GM19397 (cell line): ENCODE measurements around the gene ERF.

Experiments
- ATAC-seq: cut with Tn5 transposase; IDR thresholded peaks from one replicate; pipeline ENCODE4 v1.9.1; 2021; ENCODE audit warnings: mild to moderate bottlenecking, moderate library complexity; ENCODE audit not compliant: unreplicated experiment

The ERF gene

DNA sequence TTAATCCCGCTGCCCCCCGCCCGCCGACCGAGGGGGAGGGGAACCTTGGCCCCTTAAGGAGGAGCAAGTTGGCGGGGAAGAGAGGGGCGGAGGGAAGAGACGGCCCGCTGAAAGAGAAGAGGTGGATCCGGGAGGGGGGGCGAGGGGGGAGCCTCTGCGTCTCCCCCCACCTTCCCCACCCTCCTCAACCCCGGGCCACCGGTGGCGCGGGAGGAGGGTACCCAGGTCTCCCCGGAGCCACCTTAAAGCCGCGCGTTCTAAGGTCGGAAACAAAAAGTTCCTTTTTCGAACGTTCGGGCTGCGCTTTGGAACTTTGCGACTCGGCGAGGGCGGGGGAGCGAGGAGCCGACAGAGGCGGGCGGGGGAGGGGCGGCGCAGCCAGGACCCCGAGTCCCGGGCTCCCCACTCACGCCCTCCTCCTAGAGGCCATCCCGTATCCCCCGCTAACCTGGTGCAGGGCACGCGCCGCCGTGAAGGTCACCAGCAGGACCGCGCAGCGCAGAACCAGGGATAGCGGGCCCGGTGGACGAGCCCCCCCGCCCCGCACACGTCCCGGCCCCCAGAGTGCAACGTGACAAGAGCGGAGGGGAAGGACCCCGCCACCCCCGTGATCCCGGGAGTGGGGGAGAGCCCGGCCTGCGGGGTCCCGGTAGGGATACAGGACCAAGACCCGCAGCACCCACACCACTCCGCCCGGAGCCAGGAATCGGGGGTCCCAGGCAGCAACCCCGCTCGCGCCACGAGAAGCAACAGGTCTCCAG is 659 bp downstream of the ERF start:
- peak; percentile 36 for ATAC-seq

DNA sequence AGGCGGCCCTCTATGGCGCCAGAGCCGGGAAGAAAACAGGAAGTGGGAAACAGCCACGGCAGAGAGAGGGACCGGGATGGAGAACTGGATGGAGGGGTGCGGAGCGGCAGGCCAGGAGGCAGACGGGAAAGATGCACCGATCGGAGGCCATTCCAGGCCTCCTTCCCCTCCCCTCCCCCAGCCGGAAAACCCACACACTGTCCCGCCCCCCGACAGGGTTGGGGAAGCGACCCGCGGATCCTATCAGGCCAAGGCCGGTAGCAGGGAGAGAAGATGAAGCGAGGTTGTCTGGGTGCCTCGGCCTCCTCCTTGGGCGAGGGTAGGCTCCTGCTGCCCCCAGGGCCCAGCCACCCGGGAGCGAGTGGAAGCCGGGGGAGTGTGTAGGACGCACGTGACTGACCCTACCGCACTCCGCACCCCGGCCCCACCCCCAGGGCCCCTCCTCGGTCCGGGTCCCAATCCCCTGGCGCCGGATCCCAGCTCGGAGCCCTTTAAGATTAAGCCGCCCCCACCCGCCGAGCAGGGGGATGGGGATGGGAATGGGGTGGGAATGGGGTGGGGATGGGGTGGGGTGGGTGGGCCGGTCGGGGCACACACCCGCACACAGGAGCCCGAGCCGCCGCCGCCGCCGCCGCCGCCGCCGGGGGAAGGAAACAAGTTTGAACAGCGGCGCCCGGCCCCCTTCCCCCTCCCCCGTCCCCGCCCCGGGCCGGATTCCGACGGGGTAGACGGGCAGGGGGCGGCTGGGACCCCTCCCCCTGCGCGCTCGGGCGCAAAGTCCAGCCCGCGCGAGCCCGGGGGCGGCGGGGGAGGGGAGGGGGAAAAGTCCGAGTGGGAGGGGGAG is 1.5 kb downstream of the ERF start:
- ATAC-seq: peak; percentile 23

DNA sequence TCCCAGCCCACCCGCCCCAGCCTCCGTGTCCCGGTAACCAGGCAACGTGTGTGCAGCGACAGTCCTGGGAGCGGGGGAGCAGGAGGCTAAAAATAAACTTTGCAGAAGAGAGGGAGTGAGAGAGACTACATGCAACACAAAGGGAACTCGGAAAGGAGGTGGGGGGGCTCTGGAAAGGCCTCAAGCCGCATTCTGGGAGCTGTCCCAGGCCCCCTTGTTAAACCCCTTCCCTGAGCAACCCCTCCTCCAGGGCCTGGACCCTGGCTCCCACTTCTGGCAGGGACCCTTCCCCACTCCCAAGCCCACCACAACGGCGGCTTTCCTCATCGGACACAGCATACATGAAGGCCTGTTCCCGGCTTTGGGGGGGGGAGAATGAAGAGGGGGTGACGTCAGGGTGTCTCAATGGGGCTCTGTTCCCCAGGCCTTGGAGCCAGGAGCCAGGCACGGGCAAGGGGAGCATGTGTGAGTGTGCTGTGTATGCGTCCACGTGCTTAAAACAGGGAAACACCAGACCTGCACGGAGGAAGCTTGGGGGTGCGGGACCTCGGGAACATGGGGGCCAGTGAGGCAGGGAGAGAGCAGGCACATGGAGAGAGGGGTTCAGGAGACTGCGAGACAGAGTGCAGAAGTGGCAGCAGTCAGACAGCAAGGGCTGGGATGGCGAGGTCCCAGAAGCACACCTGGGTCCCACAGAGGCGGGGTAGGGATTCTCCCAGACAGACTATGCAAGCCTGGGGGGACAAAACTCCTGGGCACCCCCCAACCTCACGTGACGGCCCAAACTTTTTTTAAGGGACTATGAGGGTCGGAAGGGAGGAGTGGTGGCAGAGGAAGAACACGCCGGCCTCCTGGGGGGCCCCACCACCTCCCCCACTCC is 2.3 kb downstream of the ERF start:
- no peak for ATAC-seq

DNA sequence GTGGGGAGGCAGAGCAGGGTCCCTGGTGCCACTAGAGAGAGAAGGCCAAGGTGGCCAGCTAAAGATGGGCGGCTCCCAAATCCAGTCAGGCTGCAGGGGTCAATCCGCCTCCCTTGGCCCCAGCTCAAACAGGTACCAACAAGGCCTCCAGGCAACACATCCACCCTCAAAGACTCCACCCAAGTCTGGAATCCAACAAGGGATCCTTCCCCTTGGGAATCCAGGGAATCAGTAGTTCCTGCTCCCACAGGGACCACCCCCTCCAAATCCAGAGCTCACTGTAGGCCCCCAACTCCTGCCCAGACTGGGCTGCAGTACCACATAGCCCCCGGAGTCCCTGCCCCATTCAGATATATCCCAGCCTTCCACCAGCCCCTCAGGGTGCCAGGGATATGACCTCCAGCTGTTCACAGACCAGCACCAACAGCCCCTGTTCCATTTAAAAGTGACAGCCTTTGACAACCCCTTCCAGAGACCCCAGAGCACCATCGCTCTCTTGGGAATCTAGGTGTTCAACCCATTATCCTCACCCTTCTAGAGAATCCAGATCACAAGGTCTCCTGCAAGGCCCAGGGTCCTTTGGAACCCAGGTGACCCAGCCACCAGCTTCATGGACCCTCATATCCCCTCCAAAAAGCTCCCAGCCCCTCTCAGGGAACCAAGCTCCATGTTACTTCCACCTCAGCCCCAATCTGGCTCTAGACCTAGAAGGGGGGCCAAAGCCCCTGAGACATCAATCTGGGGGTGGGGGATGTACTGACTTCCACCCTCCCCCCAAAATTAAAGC is 3.2 kb downstream of the ERF start:
- no peak for ATAC-seq

DNA sequence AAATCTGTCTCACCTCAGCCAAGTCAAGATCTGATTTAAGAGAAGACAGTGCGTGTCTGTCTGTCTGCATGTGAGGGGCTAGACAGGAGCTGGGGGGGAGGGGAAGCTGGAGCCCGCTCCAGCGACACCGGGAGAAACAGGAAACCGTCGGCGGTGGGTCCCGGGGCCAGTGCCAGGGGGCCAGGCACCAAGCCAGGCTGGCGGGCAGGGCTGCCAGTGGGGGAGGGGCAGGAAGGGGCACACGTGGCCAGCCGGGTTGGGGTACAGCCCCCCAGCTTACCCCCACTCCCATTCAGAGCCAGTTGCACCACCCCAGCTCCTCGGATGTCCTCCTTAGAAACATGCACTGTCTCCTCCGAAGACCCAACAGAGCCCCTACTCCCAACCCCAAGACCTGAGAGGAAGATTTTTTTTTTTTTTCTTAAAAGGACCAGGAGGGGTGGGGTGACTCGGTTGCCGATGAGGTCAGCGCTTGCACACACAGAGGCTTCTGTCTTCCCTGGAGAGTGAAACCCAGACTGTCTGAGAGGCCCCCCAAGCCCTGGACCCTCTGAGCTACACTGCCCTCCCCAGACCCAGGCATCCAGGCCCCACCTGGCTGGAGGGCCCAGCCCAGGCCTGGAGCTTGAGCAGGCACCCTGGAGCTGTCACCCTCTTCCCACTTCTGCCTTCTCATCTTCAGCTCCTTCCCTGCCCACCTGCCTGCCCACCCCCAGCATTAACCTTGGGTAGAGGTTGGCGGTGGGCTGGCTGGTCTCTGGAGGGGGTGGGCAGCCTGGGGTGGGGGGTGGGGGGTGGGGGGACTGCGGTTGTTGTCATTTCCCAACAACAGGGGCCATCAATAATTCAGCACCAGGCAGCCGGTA is 4.0 kb downstream of the ERF start:
- ATAC-seq: no peak

DNA sequence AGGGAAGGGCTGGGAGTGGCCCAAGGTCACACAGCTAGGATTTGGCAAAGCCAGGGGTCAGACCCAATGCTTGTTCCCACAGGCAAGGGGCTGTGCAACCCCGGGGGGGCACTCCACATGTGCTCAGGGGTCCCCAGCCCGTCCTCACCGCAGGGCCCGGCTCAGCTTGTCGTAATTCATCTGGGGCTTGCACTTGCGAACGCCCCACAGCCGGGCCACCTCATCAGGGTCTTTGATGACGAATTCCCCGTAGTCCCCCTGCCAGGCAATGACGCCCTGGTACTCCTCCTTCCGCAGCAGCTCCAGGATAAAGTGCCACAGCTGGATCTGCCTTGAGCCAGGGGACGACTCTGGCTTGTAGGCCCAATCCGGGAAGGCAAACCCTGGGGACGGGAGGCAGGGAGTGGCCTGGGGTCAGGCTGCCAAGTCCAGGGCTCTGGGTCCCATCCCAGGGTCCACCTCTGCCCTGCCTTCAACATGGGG is 4.7 kb downstream of the ERF start:
- no peak for ATAC-seq

DNA sequence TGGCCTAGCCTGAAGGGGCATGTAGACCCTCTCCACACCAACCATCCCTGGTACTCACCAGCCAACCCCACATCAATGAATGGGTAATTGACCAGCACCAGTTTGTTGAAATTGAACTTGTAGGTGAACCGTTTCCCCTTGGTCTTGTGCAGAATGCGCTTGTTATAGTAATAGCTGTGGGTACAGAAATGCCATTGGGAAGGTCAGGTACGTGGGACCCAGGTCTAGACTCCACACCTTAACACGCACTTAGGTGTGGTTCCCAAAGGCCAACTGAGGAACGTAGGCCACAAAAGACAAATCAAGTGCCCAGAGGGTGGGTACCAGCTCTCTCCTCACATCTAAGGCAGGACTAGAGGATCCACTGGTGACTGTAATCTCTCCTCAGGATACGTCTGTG is 5.2 kb downstream of the ERF start:
- ATAC-seq: no peak

DNA sequence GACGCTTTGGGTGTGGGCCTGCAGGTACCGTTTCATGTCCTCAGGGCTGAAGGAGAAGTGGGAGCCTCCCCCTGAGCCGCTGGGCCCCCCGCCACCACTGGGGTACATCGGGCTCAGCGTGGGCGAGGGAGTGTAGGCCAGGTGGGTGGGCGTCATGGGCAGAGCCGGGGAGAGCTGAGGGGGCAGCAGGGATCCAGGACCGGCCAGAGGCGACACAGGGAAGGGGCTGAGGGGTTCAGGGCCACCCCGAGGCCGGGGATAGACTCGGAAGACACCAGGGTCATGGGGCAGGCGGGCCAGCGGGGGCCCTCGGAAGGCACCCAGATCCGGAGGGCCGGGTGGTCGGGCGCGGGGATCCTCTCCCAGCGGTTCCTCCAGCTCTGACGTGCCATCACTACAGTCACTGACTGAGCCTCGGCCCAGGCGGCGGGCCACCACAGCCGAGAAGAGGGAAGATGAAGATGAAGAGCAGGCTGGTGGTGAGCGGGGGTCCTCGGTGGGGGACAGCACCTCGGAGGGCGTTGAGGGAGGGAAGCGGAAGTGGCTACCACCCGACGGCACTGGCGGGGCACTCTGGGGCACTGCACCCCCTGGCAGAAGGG is 5.7 kb downstream of the ERF start:
- ATAC-seq: no peak

DNA sequence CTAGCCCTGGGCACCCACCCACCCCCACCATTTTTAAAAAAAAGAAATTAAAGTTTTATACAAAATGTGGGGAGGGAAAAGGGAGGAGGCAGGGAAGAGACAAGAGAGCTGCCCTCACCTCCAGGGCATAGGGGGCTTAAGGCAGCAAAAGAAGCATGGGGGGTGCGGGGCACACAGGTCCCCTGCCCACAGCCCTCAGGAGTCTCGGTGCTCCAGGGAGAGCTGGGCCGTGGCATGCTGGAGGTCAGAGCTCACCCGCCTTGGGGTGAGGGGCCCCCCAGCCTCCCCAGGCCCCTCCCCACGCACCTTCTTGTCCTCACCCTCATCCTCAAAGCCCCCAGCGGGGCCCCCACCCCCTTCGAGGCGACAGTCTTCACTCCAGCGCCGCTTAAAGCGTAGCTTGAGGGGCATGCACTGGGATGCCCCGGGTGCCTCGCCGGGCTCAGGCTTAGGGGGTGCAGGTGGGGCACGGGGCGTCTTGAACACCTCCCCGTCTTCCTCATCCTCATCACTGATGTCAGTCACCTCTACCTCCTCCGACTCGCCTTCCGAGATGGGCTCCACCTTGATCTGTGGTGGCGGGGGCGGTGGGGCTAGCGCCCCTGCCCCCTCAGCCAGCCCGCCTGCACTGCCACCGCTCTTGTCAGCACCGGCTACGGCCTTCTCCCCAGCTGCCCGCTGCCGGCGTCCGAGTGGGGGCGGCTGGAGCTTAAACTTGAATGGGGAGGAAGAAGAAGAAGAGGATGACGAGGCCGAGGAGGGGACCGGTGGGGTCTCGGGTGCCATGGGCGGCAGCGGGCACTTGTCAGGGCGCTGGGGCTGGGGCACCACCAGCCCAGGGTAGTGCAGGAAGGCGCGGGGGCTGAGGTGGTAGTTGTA is 6.4 kb downstream of the ERF start:
- ATAC-seq: no peak

DNA sequence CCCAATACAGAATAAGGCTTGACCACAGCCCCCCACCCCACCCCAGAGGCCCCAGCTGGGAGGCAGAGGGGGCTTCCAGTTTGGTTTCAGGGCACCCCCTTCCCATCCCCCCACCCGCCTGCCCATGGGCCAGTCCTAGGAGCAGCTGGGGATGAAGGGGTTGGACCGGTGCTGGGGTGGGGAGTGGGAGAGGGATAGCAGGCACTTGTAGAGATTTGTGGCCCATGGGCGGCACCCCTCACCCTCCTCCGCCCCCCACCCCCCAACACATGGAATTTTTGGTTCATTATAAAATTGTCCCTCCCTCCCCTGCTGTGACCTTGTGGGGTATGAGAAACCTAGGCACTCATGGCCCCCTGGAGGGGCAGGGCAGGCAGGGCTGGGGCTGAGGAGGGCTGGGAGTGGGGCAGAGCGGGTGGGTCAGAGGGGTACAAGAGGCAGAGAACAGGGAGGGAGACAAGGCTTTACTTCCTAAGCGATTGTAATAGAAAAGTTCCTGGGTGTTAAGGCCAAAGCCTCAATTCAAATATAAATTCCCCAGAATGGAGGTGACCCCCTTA is 7.2 kb downstream of the ERF start:
- ATAC-seq: no peak

DNA sequence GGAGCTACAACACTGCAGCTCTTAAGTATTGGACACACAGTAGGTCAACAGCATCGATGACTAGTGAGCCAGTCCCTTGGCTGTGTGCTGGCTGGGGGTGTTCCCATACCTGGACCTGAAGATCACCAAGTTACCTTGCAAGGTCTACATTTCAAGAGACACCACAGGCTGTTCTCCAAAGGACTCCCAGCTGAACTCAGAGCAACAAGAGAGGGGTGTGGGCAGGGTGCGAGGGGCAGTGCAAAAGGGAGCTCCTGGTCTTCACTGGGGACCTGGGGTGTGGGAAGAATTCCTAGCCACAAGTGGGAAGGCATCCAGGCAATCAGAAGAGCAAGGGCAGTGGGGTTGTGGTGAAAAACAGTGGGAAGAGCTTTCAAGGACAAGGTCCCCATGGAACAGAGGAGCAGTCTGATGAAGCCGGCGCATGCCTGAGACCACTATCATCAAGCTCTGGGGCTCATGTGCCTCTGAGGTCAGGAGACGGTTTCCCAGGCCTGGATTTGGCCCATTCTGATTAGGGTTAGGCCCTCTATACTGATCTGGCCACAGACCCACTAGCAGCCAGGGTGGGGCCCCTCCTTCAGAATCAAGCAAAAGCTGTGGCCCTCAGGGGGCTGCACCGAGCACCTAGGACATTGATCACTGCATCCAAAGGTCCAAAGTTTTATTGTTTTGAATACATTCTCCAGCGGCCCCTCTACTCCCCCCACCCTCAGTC is 7.8 kb downstream of the ERF start:
- ATAC-seq: no peak

DNA sequence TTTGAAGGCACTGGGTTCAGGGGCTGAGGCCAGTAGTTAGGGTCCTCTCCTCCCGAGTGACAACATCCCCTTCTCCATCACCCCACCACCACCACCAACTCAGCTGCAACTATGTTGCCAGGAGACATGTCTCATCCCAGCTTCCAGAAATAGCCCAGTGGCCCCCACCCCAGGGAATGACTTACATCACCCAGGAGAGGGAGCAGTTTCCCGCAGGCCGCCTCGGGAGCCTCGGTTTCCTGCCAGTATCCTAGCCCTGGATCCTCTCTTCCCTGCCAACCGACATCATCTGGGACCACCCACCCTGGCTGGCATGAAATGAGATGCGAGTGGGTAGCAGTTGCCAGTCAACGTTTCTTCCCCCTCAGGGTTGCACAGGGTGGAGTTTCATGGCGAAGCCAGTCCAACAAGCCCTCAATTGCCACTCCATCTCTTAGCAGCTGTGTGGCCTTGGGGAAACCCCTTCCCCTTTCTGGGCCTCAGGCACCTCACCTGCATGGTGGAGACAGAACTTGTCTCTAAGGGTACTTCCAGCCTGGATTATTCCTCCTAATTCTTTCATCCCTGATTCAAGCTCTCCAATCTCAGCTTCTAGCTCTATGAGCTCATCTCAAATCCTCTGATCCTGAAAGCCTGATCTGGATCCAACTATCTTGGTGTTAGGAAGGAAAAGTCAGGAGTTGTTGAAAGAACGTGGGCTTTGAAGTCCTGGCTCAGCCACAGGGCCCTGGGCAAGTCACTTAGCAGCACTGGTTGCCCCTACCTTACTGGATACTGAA is 8.6 kb downstream of the ERF start:
- no peak for ATAC-seq

DNA sequence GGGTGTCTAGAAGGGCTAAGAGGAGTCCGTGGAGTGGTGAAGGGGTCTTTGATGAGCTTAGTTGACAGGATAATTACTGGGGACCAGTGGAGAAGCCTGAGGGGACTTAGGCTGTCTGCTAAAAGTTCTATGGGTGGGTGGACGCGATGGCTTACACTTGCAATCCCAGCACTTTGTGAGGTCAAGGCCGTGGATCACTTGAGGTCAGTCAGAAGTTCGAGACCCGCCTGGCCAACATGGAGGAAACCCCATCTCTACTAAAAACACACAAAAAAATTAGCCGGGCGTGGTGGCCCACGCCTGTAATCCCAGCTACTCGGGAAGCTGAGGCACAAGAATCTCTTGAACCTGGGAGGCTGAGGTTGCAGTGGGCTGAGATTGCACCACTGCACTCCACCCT is 9.7 kb downstream of the ERF start:
- no peak for ATAC-seq

DNA sequence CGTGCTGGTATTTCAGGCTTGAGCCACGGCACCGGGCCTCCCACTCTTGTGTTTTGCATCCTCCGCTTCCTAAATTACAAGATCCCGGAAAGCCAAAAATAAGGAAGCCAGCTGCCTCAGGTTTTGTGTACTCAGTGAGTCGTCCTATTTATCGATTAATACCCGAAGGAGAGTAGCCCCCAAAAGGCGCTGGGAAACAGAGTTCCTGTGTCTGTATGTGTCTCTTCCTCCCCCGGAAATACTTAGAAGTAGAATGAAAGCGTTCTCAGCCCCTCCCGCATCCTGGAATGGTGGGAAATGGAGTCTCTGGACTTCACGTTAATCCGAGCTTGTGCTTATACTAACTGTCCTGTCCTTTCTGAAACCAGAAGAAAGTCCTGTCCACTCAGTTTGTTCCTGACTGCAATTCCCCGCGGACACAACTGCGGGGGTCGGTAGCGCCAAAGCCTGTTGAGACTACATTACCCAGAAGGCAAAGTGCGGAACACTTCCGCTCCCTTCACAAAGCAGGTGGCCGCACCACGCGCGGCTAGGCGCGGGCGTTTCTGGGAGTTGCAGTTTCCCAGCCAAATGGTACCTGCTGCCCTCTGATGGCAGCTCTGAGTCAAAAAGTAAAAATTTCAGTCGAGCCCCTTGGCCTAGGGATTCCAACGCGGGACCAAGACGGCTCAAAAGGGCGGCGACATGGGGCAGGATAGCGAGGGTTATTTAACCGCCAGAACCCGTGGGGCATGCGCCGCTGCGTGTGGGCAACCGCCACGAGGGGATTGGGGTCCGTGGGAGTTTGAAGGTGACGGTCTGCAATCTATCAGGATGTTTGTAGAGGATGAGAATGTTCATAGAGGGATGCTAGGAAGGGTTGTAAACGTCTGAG is 10.3 kb downstream of the ERF start:
- ATAC-seq: peak; percentile 33
